SU-DHL-6 (cell line): Measurements from ENCODE around the gene BMP3.

ENCODE experiments used
- CTCF ChIP-seq: fragments of 200-600 bp; sonication (generic); IDR thresholded peaks from one replicate; pipeline ENCODE4 v1.5.1; 2017; ENCODE audit warnings: antibody characterized with exemption, mild to moderate bottlenecking, low read length, moderate library complexity; ENCODE audit not compliant: insufficient read depth, poor library complexity, severe bottlenecking
- EZH2phosphoT487 ChIP-seq: fragments of 200-600 bp; sonication (generic), shearing (Covaris generic); conservative IDR thresholded peaks from 2 replicates; pipeline ENCODE4 v1.6.1; 2018; ENCODE audit warnings: mild to moderate bottlenecking, antibody characterized with exemption, low read length, moderate library complexity, mixed read lengths

- TF ChIP-seq CTCF: no peak
- no peak for TF ChIP-seq EZH2phosphoT487
Observed at GRCh38 chr4:80990851-80991250, 39.7 kb upstream of the BMP3 start.
